ENCODE measurements around the gene SLC13A2. TPM values are rescaled to one million over a fixed set of nuclear protein-coding genes. Genes with fewer than 3 reads are reported as not detected.
A peak's percentile ranks its signal among the peaks of the same experiment; 100 is the strongest.

SLC13A2 gene
- total and polyA plus RNA-seq, 2 experiments from 2014 or later: not detected

DNA sequence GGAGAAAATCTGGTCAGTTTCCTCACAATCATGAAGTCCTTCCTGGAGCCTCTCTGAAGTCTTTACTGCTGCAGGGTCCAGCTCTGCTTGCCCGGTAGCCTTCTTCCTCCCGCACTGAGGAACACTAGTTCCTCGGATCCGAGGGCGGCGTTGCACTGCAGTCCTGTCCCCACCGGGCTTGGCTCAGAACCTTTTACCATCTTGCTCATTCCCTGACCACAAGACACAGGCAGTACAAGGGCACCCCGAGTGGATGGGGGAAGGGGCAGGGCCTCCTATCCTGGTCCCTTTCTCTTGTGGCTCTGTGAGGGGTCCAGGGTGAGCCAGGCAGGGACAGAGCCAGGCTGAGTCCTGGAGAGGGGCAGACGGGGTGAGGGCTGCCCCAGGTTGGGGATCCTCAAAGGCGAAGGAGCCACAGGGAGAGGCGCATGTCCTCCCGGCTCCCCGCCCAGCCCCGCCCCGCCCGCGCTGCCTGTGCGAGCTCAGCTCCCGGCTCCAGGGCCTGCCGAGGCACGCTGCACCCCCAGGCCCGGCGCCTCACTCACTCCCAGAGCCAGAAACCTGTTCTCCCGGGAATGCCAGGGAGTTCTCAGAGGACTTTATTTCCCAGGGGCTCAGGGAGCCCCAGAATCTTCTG lies 34.2 kb downstream of the SLC13A2 start:
- TF ChIP-seq, protein P1, sequence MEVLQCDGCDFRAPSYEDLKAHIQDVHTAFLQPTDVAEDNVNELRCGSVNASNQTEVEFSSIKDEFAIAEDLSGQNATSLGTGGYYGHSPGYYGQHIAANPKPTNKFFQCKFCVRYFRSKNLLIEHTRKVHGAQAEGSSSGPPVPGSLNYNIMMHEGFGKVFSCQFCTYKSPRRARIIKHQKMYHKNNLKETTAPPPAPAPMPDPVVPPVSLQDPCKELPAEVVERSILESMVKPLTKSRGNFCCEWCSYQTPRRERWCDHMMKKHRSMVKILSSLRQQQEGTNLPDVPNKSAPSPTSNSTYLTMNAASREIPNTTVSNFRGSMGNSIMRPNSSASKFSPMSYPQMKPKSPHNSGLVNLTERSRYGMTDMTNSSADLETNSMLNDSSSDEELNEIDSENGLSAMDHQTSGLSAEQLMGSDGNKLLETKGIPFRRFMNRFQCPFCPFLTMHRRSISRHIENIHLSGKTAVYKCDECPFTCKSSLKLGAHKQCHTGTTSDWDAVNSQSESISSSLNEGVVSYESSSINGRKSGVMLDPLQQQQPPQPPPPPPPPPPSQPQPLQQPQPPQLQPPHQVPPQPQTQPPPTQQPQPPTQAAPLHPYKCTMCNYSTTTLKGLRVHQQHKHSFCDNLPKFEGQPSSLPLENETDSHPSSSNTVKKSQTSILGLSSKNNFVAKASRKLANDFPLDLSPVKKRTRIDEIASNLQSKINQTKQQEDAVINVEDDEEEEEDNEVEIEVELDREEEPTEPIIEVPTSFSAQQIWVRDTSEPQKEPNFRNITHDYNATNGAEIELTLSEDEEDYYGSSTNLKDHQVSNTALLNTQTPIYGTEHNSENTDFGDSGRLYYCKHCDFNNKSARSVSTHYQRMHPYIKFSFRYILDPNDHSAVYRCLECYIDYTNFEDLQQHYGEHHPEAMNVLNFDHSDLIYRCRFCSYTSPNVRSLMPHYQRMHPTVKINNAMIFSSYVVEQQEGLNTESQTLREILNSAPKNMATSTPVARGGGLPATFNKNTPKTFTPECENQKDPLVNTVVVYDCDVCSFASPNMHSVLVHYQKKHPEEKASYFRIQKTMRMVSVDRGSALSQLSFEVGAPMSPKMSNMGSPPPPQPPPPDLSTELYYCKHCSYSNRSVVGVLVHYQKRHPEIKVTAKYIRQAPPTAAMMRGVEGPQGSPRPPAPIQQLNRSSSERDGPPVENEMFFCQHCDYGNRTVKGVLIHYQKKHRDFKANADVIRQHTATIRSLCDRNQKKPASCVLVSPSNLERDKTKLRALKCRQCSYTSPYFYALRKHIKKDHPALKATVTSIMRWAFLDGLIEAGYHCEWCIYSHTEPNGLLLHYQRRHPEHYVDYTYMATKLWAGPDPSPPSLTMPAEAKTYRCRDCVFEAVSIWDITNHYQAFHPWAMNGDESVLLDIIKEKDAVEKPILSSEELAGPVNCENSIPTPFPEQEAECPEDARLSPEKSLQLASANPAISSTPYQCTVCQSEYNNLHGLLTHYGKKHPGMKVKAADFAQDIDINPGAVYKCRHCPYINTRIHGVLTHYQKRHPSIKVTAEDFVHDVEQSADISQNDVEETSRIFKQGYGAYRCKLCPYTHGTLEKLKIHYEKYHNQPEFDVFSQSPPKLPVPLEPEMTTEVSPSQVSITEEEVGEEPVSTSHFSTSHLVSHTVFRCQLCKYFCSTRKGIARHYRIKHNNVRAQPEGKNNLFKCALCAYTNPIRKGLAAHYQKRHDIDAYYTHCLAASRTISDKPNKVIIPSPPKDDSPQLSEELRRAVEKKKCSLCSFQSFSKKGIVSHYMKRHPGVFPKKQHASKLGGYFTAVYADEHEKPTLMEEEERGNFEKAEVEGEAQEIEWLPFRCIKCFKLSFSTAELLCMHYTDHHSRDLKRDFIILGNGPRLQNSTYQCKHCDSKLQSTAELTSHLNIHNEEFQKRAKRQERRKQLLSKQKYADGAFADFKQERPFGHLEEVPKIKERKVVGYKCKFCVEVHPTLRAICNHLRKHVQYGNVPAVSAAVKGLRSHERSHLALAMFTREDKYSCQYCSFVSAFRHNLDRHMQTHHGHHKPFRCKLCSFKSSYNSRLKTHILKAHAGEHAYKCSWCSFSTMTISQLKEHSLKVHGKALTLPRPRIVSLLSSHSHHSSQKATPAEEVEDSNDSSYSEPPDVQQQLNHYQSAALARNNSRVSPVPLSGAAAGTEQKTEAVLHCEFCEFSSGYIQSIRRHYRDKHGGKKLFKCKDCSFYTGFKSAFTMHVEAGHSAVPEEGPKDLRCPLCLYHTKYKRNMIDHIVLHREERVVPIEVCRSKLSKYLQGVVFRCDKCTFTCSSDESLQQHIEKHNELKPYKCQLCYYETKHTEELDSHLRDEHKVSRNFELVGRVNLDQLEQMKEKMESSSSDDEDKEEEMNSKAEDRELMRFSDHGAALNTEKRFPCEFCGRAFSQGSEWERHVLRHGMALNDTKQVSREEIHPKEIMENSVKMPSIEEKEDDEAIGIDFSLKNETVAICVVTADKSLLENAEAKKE (CRISPR knock-in tag; IDR thresholded peaks at IDR 0.05): no peak
- TF ChIP-seq POLR2AphosphoS5 (IDR thresholded peaks at IDR 0.05; ENCODE audit: low read depth) (no peak), STAT1 (IDR thresholded peaks at IDR 0.05; ENCODE audit: unreplicated experiment) (no peak)
- H3K36me3 Mint-ChIP-seq (ENCODE audit: low read depth): no peaks in the 10 kb centered on the region
- peaks cover 7% of the 10 kb centered on the region for H3K27me3 Mint-ChIP-seq (ENCODE audit: insufficient read depth, low read depth, poor library complexity)
- H3K27ac Mint-ChIP-seq: no peak overlapping the region
- DNase-seq (ENCODE audit: low spot score) (peak; percentile 69), ATAC-seq (peak; percentile 93)
- H3K36me3 ChIP-seq (ENCODE audit: insufficient read depth): no peaks in the 10 kb centered on the region
- peaks cover 15% of the 10 kb centered on the region; the same call in 1 of the 2 replicates for H3K4me1 ChIP-seq (ENCODE audit: insufficient read depth)
- no peaks in the 10 kb centered on the region for H3F3A ChIP-seq (replicated peaks; ENCODE audit: low read depth)
- H4K20me1 ChIP-seq (replicated peaks; ENCODE audit: insufficient read depth): no peaks in the 10 kb centered on the region
- peaks cover 18% of the 10 kb centered on the region for H3K4me1 Mint-ChIP-seq
- peak overlapping the region; percentile 99 for H2AFZ ChIP-seq
- H3K79me2 ChIP-seq (replicated peaks; ENCODE audit: insufficient read depth): no peaks in the 10 kb centered on the region
- peak overlapping the region; percentile 32 for H3K4me3 ChIP-seq
- no peaks in the 10 kb centered on the region for H3K9me3 Mint-ChIP-seq
- no peaks in the 10 kb centered on the region for H3K9me2 ChIP-seq (ENCODE audit: insufficient read depth)
- no peak overlapping the region for H3K4me3 Mint-ChIP-seq
- H3K27ac ChIP-seq (ENCODE audit: low read depth): no peak overlapping the region
- peak overlapping the region; percentile 60 for H3K4me2 ChIP-seq
- 0 out of 2 replicates have a peak, but pooled peaks cover 6% of the 10 kb centered on the region for H3K27me3 ChIP-seq (ENCODE audit: insufficient read depth)

DNA sequence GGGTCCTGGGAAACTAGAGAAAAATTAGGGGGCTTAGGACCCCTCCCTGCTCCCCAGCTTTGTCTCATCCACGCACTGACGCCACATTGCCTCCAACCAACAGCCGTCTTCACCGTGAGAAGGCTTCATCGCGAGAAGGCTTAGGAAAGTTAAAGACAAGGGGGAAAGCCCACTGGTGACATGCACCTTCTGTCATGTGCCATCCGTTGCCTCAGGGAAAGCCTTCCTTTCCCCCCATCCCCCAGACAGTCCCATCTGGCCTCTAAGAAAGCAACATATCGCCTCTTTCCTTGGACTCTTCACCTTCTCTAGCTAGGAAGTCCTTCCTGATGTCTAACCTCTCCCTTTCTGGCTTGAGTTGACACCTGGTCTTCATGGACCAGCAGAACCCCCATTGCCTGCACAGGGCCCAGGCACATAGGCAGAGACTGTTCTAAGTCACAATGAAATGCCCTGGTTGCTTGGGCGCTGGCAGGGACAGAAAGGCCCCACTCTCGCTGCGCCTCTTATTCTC lies 34.8 kb downstream of the SLC13A2 start:
- Histone ChIP-seq H2AFZ (peak overlapping the region; percentile 99), H3K4me3 (peak overlapping the region; percentile 32), H3K4me1 (ENCODE audit: insufficient read depth) (peaks cover 15% of the 10 kb centered on the region; the same call in 1 of the 2 replicates), H3K27me3 (ENCODE audit: insufficient read depth) (0 out of 2 replicates have a peak, but pooled peaks cover 6% of the 10 kb centered on the region), H3K36me3 (ENCODE audit: insufficient read depth) (no peaks in the 10 kb centered on the region), H4K20me1 (replicated peaks; ENCODE audit: insufficient read depth) (no peaks in the 10 kb centered on the region), H3K79me2 (replicated peaks; ENCODE audit: insufficient read depth) (no peaks in the 10 kb centered on the region), H3K9me2 (ENCODE audit: insufficient read depth) (no peaks in the 10 kb centered on the region), H3K4me2 (peak overlapping the region; percentile 60), H3K27ac (ENCODE audit: low read depth) (no peak overlapping the region), H3F3A (replicated peaks; ENCODE audit: low read depth) (no peaks in the 10 kb centered on the region)
- Mint-ChIP-seq H3K27ac (no peak overlapping the region), H3K4me3 (peak overlapping the region; percentile 36; the same call in 1 of the 3 replicates), H3K4me1 (peaks cover 18% of the 10 kb centered on the region), H3K27me3 (ENCODE audit: insufficient read depth, low read depth, poor library complexity) (peaks cover 9% of the 10 kb centered on the region), H3K36me3 (ENCODE audit: low read depth) (no peaks in the 10 kb centered on the region), H3K9me3 (no peaks in the 10 kb centered on the region)
- ATAC-seq (no peak), DNase-seq (ENCODE audit: low spot score) (no peak)
- TF ChIP-seq POLR2AphosphoS5 (IDR thresholded peaks at IDR 0.05; ENCODE audit: low read depth) (no peak), ZNF331 (CRISPR knock-in tag; IDR thresholded peaks at IDR 0.05; ENCODE audit: low read depth) (no peak), CREB1 (CRISPR knock-in tag; IDR thresholded peaks at IDR 0.05; ENCODE audit: low read depth) (no peak), ETS1 (IDR thresholded peaks at IDR 0.05) (no peak), NANOG (IDR thresholded peaks at IDR 0.05; ENCODE audit: borderline replicate concordance) (no peak)
- TF ChIP-seq, protein P2, sequence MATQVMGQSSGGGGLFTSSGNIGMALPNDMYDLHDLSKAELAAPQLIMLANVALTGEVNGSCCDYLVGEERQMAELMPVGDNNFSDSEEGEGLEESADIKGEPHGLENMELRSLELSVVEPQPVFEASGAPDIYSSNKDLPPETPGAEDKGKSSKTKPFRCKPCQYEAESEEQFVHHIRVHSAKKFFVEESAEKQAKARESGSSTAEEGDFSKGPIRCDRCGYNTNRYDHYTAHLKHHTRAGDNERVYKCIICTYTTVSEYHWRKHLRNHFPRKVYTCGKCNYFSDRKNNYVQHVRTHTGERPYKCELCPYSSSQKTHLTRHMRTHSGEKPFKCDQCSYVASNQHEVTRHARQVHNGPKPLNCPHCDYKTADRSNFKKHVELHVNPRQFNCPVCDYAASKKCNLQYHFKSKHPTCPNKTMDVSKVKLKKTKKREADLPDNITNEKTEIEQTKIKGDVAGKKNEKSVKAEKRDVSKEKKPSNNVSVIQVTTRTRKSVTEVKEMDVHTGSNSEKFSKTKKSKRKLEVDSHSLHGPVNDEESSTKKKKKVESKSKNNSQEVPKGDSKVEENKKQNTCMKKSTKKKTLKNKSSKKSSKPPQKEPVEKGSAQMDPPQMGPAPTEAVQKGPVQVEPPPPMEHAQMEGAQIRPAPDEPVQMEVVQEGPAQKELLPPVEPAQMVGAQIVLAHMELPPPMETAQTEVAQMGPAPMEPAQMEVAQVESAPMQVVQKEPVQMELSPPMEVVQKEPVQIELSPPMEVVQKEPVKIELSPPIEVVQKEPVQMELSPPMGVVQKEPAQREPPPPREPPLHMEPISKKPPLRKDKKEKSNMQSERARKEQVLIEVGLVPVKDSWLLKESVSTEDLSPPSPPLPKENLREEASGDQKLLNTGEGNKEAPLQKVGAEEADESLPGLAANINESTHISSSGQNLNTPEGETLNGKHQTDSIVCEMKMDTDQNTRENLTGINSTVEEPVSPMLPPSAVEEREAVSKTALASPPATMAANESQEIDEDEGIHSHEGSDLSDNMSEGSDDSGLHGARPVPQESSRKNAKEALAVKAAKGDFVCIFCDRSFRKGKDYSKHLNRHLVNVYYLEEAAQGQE (IDR thresholded peaks at IDR 0.05; ENCODE audit: unreplicated experiment): no peak

Data from GM23338 (cell line).